Activated T-cell treated with anti-CD3 and anti-CD28 coated beads, Interleukin-2, amount 50 U/mL, for 72 hours (primary cell): ENCODE results near the gene MYBPC1. TPM values are rescaled to one million over a fixed set of nuclear protein-coding genes. Genes with fewer than 3 reads are reported as not detected.
"Not testable (repeated sequence)": the region's sequence is repeated elsewhere in the genome, so short reads cannot be mapped to it uniquely, and the experiment has no call there.

Source experiments
- ATAC-seq, 2 donors: fragments of 150-1000 bp; cut with Tn5 transposase; replicated peaks in 1 of 2; 2 replicates each; pipeline ENCODE4 v1.10.0; 2021; ENCODE audit warnings: moderate library complexity in 2 of 2, mild to moderate bottlenecking in 1 of 2
- DNase-seq, 2 donors: peaks; one replicate each; pipeline ENCODE4 v3.0.0; 2021 to 2022; ENCODE audit warnings: mixed read lengths in 1 of 2
- H3K27ac Mint-ChIP-seq: one replicate; pipeline ENCODE4 v1.8.0; 2022; ENCODE audit warnings: mild to moderate bottlenecking, moderate library complexity, mixed read lengths
- H3K27me3 Mint-ChIP-seq: one replicate; pipeline ENCODE4 v1.8.0; 2022; ENCODE audit warnings: low read depth, mixed read lengths
- H3K36me3 Mint-ChIP-seq, 2 donors: one replicate each; pipeline ENCODE4 v1.8.0; 2022; ENCODE audit warnings: mixed read lengths in 2 of 2, mild to moderate bottlenecking in 1 of 2; ENCODE audit not compliant: insufficient read depth in 2 of 2
- H3K4me1 Mint-ChIP-seq: one replicate; pipeline ENCODE4 v1.8.0; 2022; ENCODE audit warnings: low read depth, mixed read lengths
- H3K4me3 Mint-ChIP-seq, 2 donors: one replicate each; pipeline ENCODE4 v1.8.0; 2022; ENCODE audit warnings: mild to moderate bottlenecking in 2 of 2, mixed read lengths in 2 of 2, moderate library complexity in 2 of 2
- H3K9me3 Mint-ChIP-seq, 2 donors: one replicate each; pipeline ENCODE4 v1.8.0; 2022; ENCODE audit warnings: mixed read lengths in 2 of 2
- total RNA-seq, 2 donors: library from RNA; stranded (reverse); gene quantifications; one replicate each; pipeline ENCODE4 v1.2.3, GENCODE V29; 2022

MYBPC1 gene, protein sequence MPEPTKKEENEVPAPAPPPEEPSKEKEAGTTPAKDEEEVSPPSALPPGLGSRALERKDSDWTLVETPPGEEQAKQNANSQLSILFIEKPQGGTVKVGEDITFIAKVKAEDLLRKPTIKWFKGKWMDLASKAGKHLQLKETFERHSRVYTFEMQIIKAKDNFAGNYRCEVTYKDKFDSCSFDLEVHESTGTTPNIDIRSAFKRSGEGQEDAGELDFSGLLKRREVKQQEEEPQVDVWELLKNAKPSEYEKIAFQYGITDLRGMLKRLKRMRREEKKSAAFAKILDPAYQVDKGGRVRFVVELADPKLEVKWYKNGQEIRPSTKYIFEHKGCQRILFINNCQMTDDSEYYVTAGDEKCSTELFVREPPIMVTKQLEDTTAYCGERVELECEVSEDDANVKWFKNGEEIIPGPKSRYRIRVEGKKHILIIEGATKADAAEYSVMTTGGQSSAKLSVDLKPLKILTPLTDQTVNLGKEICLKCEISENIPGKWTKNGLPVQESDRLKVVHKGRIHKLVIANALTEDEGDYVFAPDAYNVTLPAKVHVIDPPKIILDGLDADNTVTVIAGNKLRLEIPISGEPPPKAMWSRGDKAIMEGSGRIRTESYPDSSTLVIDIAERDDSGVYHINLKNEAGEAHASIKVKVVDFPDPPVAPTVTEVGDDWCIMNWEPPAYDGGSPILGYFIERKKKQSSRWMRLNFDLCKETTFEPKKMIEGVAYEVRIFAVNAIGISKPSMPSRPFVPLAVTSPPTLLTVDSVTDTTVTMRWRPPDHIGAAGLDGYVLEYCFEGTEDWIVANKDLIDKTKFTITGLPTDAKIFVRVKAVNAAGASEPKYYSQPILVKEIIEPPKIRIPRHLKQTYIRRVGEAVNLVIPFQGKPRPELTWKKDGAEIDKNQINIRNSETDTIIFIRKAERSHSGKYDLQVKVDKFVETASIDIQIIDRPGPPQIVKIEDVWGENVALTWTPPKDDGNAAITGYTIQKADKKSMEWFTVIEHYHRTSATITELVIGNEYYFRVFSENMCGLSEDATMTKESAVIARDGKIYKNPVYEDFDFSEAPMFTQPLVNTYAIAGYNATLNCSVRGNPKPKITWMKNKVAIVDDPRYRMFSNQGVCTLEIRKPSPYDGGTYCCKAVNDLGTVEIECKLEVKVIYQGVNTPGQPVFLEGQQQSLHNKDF
- not detected for total RNA-seq

DNA sequence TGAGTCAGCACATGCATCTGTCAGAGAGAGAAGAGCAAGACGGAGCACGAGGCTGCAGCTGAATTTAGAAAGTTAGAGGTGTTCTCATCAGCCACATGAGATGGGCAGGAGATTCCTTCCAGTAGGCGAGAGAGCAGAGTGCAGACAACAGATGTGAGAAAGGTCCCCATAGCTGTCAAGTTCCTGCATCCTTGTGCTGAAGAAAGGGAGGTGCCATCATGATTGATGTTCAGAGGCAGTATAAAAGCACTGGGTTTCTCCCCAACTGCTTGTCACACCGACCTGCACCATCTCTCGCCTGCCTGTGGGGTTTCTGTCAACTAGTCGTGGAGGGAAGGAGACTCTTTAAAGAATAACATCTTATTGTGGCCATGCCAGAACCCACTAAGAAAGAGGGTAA, at the start of gene MYBPC1:
Gene MYBPC1, plus strand, starts transcription at position 272 of the 400 bp plus-strand sequence. Its CDS starts 100 bp downstream, at position 372.
- Mint-ChIP-seq H3K4me3 (no peak within 1 kb of the TSS), H3K4me1 (no peaks in the 10 kb centered on the region), H3K27me3 (peaks cover 8% of the 10 kb centered on the region), H3K36me3 (no peaks in the 10 kb centered on the region), H3K9me3 (no peaks in the 10 kb centered on the region), H3K27ac (no peak within 1 kb of the TSS)
- no peak for ATAC-seq
- no peak for DNase-seq

DNA sequence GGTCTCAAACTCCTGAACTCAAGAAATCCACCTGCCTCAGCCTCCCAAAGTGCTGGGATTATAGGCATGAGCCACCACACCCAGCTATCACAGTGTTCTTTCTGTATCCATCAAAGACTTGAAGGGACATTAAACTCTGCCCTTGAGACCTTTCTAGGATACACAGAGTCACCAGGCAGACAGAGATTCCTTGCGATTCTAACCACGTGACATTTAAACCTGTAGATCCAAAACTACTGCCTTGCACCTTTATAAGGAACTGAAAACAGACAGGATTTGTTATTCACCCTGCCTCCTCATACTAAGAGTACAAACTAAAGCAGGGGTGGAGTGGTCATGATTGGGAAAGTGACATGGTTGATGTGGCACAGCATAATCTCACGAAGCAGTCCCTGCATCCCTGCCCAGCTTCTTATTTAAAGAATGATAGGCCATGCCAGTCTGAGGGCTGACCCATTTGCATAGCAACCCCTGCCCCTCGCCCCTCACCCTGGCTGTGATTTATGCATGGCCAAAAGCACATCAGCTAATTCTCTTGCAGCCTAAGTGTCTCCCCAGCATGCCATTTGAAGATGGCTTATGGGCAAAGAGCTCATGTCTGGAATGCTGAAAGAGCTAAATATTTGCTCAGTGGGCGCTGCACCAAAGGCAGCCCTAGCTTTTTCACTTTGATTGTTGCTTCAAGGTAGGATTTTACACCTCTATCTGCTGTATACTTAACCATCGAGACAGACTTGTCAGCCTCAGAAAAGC, 43.2 kb upstream of the MYBPC1 start:
- peaks cover 2 to 3% of the 10 kb centered on the region in 2 donors for H3K9me3 Mint-ChIP-seq
- DNase-seq = no peak
- H3K4me3 Mint-ChIP-seq = no peak overlapping the region
- no peaks in the 10 kb centered on the region for H3K36me3 Mint-ChIP-seq
- H3K27me3 Mint-ChIP-seq = peaks cover 13% of the 10 kb centered on the region
- ATAC-seq = no peak
- no peak overlapping the region for H3K27ac Mint-ChIP-seq
- H3K4me1 Mint-ChIP-seq = no peaks in the 10 kb centered on the region

DNA sequence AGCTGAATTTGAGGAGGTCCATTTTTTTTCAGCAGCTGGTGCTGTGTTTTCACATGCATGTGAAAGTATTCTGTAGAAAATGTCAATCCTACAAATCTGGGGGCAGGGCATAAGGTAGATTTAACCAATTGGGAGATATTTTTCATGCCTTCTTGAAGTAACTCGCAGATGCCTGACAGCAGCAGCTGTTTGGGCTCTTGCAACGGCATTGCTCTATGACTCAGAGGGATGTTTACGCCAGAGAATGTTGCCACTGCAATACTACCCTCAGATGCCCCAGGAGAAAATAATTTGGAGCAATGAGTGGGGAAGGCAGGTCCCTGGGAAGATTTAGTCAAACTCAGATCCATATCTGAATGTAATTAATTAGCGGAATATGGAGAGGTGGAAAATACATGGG, 42.5 kb upstream of the MYBPC1 start:
- Mint-ChIP-seq H3K27me3 (peaks cover 13% of the 10 kb centered on the region), H3K4me1 (no peaks in the 10 kb centered on the region), H3K36me3 (no peaks in the 10 kb centered on the region), H3K27ac (no peak overlapping the region), H3K4me3 (no peak overlapping the region), H3K9me3 (peaks cover 2 to 3% of the 10 kb centered on the region in 2 donors)
- no peak for DNase-seq
- no peak for ATAC-seq

DNA sequence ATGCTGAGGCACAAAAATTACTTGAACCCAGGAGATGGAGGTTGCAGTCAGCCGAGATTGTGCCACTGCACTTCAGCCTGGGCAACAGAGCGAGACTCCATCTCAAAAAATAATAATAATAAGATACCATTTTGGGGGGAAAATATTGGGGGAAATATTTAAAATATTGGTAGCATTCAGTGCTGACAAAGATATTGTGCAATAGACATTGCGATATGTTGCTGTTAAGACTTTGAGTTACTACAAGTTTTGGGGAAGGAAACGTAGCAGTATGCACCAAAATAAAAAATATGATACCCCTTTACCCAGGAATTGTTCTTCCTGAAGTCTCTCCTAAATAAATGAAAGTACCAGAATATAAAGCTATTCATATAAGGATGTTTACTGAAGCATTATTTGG, 37.7 kb upstream of the MYBPC1 start:
- no peaks in the 10 kb centered on the region for H3K36me3 Mint-ChIP-seq
- no peak for DNase-seq
- no peaks in the 10 kb centered on the region for H3K4me1 Mint-ChIP-seq
- H3K9me3 Mint-ChIP-seq = peaks cover 2 to 7% of the 10 kb centered on the region in 2 donors
- H3K27ac Mint-ChIP-seq = no peak overlapping the region
- ATAC-seq = no peak
- H3K4me3 Mint-ChIP-seq = no peak overlapping the region
- peaks cover 13% of the 10 kb centered on the region for H3K27me3 Mint-ChIP-seq

DNA sequence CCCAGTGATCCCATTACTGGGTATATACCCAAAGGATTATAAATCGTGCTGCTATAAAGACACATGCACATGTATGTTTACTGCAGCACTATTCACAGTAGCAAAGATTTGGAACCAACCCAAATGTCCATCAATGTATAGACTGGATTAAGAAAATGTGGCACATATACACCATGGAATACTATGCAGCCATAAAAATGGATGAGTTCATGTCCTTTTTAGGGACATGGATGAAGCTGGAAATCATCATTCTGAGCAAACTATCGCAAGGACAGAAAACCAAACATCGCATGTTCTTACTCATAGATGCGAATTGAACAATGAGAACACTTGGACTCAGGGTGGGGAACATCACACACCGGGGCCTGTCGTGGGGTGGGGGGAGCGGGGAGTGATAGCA, 36.0 kb upstream of the MYBPC1 start:
- H3K9me3 Mint-ChIP-seq, H3K36me3 Mint-ChIP-seq: not testable (repeated sequence)

DNA sequence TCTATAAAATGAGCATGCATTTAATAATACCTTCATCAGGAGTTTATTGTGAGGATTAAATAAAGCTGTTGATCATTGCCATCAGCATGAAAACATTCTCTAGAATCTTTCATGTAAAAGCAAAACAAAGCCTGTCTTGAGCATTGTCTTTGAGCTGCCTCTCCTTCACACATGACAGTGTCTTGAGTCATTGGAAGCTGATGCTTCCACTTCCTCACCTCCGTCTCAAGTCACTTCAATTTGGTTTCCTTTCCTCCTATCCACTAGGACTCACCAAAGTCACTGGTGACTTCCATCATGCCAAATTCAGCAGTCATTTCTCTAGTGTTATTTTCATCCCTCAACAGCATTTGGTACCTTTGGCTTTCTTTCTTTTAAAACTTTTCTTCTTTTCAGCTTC, 31.6 kb upstream of the MYBPC1 start:
- Mint-ChIP-seq H3K9me3 (peaks cover 2 to 7% of the 10 kb centered on the region in 2 donors), H3K4me3 (no peak overlapping the region), H3K4me1 (peaks cover 18% of the 10 kb centered on the region), H3K36me3 (no peaks in the 10 kb centered on the region), H3K27ac (no peak overlapping the region), H3K27me3 (peaks cover 15% of the 10 kb centered on the region)
- DNase-seq (no peak), ATAC-seq (no peak)

More for the DNA sequence above, 36.0 kb upstream of the MYBPC1 start:
- not testable (repeated sequence) for H3K4me1 Mint-ChIP-seq, H3K27ac Mint-ChIP-seq, ATAC-seq, H3K4me3 Mint-ChIP-seq, DNase-seq
- H3K27me3 Mint-ChIP-seq = peaks cover 17% of the 10 kb centered on the region

DNA sequence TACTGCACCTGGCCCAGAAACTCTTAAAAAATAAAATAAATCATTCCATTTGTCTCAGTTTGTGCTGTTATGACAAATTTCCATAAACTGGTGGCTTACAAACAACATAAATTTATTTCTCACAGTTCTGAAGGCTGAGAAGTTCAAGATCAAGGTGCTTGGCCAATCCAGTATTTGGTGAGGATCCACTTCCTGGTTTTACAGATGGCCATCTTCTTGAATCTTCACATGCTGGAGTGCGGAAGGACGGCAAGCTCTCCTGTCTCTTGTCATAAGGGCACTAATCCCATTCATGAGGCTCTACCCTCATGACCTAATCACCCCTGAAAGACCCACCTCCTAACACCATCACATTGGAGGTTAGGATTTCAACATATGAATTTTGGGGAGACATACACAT, 29.9 kb upstream of the MYBPC1 start:
- Mint-ChIP-seq H3K27me3 (peaks cover 20% of the 10 kb centered on the region), H3K4me1 (peaks cover 18% of the 10 kb centered on the region), H3K36me3 (no peaks in the 10 kb centered on the region), H3K27ac (no peak overlapping the region), H3K4me3 (no peak overlapping the region), H3K9me3 (peaks cover 2 to 4% of the 10 kb centered on the region in 2 donors)
- DNase-seq (no peak), ATAC-seq (no peak)

DNA sequence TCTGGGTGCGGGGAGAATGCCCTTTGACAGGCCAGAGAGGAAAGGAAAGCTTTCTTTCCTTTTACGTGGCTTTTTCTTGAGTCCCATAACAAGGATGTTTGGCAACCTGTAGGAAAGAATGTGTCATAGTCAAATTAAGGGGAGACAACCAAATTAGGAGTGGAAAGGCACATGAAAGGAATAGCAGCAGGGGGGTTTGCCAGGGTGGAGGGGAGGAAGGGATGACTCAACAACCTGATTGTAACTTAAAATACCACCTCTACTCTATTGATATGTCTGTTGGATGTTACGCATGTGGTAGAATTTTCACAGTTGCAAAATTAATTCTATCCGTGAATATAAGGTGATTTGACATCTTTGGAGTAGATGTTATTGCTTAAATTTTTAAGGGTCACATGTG, 28.5 kb upstream of the MYBPC1 start:
- DNase-seq (peak in 1 of 2 donors; percentile 16), ATAC-seq (peak; percentile 41 to 64)
- H3K27me3 Mint-ChIP-seq = peaks cover 22% of the 10 kb centered on the region
- H3K4me1 Mint-ChIP-seq = peaks cover 18% of the 10 kb centered on the region
- H3K36me3 Mint-ChIP-seq = no peaks in the 10 kb centered on the region
- peaks cover 0 to 2% of the 10 kb centered on the region in 2 donors for H3K9me3 Mint-ChIP-seq
- no peak overlapping the region for H3K4me3 Mint-ChIP-seq
- no peak overlapping the region for H3K27ac Mint-ChIP-seq

DNA sequence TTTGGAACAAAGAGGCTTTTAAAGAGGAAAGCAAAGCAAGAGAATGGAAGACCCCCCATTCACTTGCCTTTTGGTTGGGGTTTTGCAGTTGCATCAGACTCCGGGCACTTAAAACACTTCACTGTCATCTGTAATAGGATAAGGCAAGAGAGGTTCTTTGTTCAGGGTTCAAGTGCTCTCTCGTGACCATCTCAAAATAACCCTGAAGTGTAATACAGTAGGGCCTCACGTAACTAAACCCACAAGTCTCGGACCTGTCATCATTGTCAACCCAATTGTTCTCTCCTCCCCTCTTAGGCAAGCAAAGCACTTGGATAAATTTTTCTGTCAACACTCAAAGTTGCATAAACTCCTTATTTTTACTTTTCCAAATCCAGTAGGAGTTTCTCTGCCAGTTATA, 26.9 kb upstream of the MYBPC1 start:
- H3K36me3 Mint-ChIP-seq = no peaks in the 10 kb centered on the region
- H3K4me3 Mint-ChIP-seq = no peak overlapping the region
- ATAC-seq (no peak), DNase-seq (no peak)
- H3K27me3 Mint-ChIP-seq = peaks cover 20% of the 10 kb centered on the region
- no peak overlapping the region for H3K27ac Mint-ChIP-seq
- H3K9me3 Mint-ChIP-seq = no peaks in the 10 kb centered on the region
- H3K4me1 Mint-ChIP-seq = peaks cover 18% of the 10 kb centered on the region

DNA sequence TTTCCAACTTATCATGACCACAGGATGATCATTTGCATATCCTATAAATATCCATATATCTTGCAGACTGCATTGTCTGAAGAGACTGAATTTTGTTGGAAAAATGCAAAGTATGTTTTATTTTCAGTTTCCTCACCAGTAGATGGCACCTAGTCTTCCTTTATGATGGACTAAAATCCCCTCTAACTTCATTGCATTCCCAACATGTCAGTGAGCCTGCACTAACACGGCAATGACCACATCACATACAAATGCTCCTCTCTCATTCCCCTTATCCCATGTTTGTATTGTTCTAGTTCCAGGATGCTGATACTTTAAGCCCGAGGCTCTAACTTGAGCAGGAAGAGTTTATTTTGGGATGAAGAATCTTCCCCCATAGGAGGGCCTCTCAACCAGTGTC, 24.7 kb upstream of the MYBPC1 start:
- no peaks in the 10 kb centered on the region for H3K36me3 Mint-ChIP-seq
- no peak overlapping the region for H3K4me3 Mint-ChIP-seq
- DNase-seq (no peak), ATAC-seq (no peak)
- no peak overlapping the region for H3K27ac Mint-ChIP-seq
- peaks cover 11% of the 10 kb centered on the region for H3K4me1 Mint-ChIP-seq
- no peaks in the 10 kb centered on the region for H3K9me3 Mint-ChIP-seq
- peaks cover 14% of the 10 kb centered on the region for H3K27me3 Mint-ChIP-seq

DNA sequence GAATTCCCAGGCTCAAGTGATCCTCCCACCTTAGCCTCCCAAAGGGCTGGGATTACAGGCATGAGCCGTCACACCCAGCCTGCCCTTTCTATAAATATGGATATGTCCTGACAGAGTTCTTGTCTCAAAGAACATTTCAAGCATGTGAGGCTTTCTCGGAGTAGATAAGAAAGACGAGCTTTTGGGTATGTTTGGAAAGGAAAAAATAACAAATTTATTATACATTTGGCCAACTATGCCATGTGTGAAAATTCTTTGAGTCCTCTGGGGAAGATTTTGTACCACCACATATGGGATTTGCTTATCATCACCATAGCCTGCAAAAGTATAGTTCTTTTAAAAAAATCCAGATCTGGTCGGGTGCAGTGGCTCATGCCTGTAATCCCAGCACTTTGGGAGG, 23.7 kb upstream of the MYBPC1 start:
- ATAC-seq (no peak), DNase-seq (no peak)
- H3K9me3 Mint-ChIP-seq = no peaks in the 10 kb centered on the region
- peaks cover 9% of the 10 kb centered on the region for H3K4me1 Mint-ChIP-seq
- H3K36me3 Mint-ChIP-seq = no peaks in the 10 kb centered on the region
- H3K27ac Mint-ChIP-seq = no peak overlapping the region
- peaks cover 14% of the 10 kb centered on the region for H3K27me3 Mint-ChIP-seq
- H3K4me3 Mint-ChIP-seq = no peak overlapping the region

DNA sequence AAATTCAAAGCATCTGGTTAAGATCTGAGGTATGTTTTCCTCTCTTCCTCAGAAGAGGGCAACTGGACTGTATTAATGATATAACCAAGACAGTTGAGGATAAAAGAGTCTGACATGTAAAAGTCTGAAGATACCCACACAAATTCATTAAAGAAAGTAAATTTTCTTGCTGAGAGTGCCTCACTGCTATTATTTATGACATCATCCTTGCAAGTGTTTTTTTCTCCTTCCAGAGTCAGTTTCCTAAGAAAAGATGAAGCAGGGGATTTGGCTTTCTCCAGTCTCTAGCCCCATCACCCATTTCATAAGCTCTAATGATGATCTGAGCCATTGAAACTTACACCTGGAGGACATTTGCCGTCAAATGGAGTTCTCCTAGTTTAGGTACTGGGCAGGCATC, 21.0 kb upstream of the MYBPC1 start:
- Mint-ChIP-seq H3K9me3 (no peaks in the 10 kb centered on the region), H3K4me1 (no peaks in the 10 kb centered on the region), H3K27me3 (peaks cover 9% of the 10 kb centered on the region), H3K4me3 (no peak overlapping the region), H3K27ac (no peak overlapping the region), H3K36me3 (no peaks in the 10 kb centered on the region)
- ATAC-seq (no peak), DNase-seq (no peak)
